MCF 10A (cell line): ENCODE data around the gene RBP7. TPM values are rescaled to one million over a fixed set of nuclear protein-coding genes. Genes with fewer than 3 reads are reported as not detected.
A peak's percentile ranks its signal among the peaks of the same experiment; 100 is the strongest.

Experiments used
- BruUV-seq: library from RNA; stranded (reverse); fragments of 400-500 nt; replicated peaks from 2 replicates; lab custom pipeline; 2021; lab: Mats Ljungman, UMichigan
- CTCF ChIA-PET: fragments of 300-600 bp; sonication (Branson Sonifier 250); formaldehyde crosslinking; extraction: SDS; loops from one replicate; lab custom pipeline; 2021; ENCODE audit warnings: antibody characterized with exemption, inconsistent platforms; lab: Yijun Ruan, JAX
- POLR2A ChIA-PET: fragments of 300-600, 350-650 bp; sonication (Branson Sonifier 250); formaldehyde crosslinking; extraction: SDS; loops from one replicate; lab custom pipeline; 2020; ENCODE audit warnings: antibody characterized with exemption, inconsistent platforms; lab: Yijun Ruan, JAX
- DNase-seq: peaks from one replicate; pipeline ENCODE4 v3.0.0-alpha.2; 2018; ENCODE audit not compliant: unreplicated experiment
- H3K27ac Mint-ChIP-seq: one replicate; pipeline ENCODE4 v1.8.0; 2022; ENCODE audit warnings: mild to moderate bottlenecking, low read depth, mixed read lengths; ENCODE audit not compliant: unreplicated experiment
- H3K27me3 Mint-ChIP-seq: one replicate; pipeline ENCODE4 v1.8.0; 2022; ENCODE audit warnings: mixed read lengths; ENCODE audit not compliant: insufficient read depth, unreplicated experiment
- H3K36me3 Mint-ChIP-seq: one replicate; pipeline ENCODE4 v1.8.0; 2022; ENCODE audit warnings: mild to moderate bottlenecking, moderate library complexity, mixed read lengths; ENCODE audit not compliant: insufficient read depth, unreplicated experiment
- H3K4me1 Mint-ChIP-seq: one replicate; pipeline ENCODE4 v1.8.0; 2022; ENCODE audit warnings: mixed read lengths; ENCODE audit not compliant: insufficient read depth, unreplicated experiment
- H3K4me3 Mint-ChIP-seq: one replicate; pipeline ENCODE4 v1.8.0; 2022; ENCODE audit warnings: mild to moderate bottlenecking, moderate library complexity, mixed read lengths; ENCODE audit not compliant: unreplicated experiment
- H3K9me3 Mint-ChIP-seq: one replicate; pipeline ENCODE4 v1.8.0; 2022; ENCODE audit warnings: mixed read lengths; ENCODE audit not compliant: unreplicated experiment
- CTCF ChIP-seq: fragments of 200-600 bp; IDR thresholded peaks from one replicate; pipeline ENCODE4 v1.8.0; 2022; ENCODE audit warnings: antibody characterized with exemption, mild to moderate bottlenecking; ENCODE audit not compliant: unreplicated experiment
- intact Hi-C: fragments of 100-400 bp; cut with micrococcal nuclease; formaldehyde crosslinking; loops from 2 replicates; pipeline ENCODE4 v1.14.1; 2022
- microRNA-seq: library from miRNA; unstranded; fragments of <30 nt; microRNA quantifications from one replicate; pipeline ENCODE4 v1.2.0, GENCODE V29; 2022
- total RNA-seq: library from RNA; stranded (reverse); gene quantifications from 2 replicates; pipeline ENCODE4 v1.2.3, GENCODE V29; 2022

Gene RBP7
- total RNA-seq, 1 experiment from 2014 or later: not detected

GRCh38 chr1:10064416-10065343, 67.7 kb downstream of the RBP7 start:
- Mint-ChIP-seq H3K9me3 (no peaks in the 10 kb centered on the region), H3K4me1 (peaks cover 39% of the 10 kb centered on the region), H3K27me3 (no peaks in the 10 kb centered on the region), H3K36me3 (peaks cover 13% of the 10 kb centered on the region), H3K4me3 (peak overlapping the region; percentile 43), H3K27ac (peak overlapping the region; percentile 85)
- POLR2A ChIA-PET: interaction anchor here (0.7 to 2.4 kb wide), 8 partner anchors 9 to 146 kb away, joined by 3 to 16 read pairs (median 5); partner anchors contain the start of genes KIF1B, LZIC, NMNAT1 and UBE4B
- no peak for TF ChIP-seq CTCF
- CTCF ChIA-PET: interaction anchor here (1.2 to 1.5 kb wide), 2 partner anchors 12 to 32 kb away, joined by 3 to 5 read pairs; partner anchors contain the start of gene UBE4B
- no peak for DNase-seq
- no TSS peak for BruUV-seq
- intact Hi-C loops: no loop called here

GRCh38 chr1:10065344-10065685, 68.3 kb downstream of the RBP7 start:
- TF ChIP-seq CTCF: no peak
- POLR2A ChIA-PET: interaction anchor here (1.9 kb wide), 1 partner anchor 10 kb away, joined by 6 read pairs; no protein-coding TSS in a partner anchor
- H3K9me3 Mint-ChIP-seq: no peaks in the 10 kb centered on the region
- H3K4me3 Mint-ChIP-seq: no peak overlapping the region
- CTCF ChIA-PET: interaction anchor here (1.2 kb wide), 1 partner anchor 32 kb away, joined by 3 read pairs; the partner anchor contains the start of gene UBE4B
- BruUV-seq: no TSS peak
- H3K4me1 Mint-ChIP-seq: peaks cover 39% of the 10 kb centered on the region
- no peak for DNase-seq
- peaks cover 13% of the 10 kb centered on the region for H3K36me3 Mint-ChIP-seq
- intact Hi-C loops: no loop called here
- peak overlapping the region; percentile 85 for H3K27ac Mint-ChIP-seq
- H3K27me3 Mint-ChIP-seq: no peaks in the 10 kb centered on the region

Small RNA genes within 50 kb of the gene (microRNA-seq; reads per million reads assigned to microRNA genes)
- 2.9 reads per million, percentile 21 among the genes with 10 or more reads in this experiment for gene MIR5697

Other genes starting within 250 kb of the RBP7 start
- 98.5 and 106 TPM in 2 replicates for gene CLSTN1, start 173.3 kb upstream of the RBP7 start, total RNA-seq
- gene CTNNBIP1, start 87.0 kb upstream of the RBP7 start, total RNA-seq: 31.3 and 31.4 TPM in 2 replicates
- gene LZIC, start 53.8 kb upstream of the RBP7 start, total RNA-seq: 37.2 and 42.6 TPM in 2 replicates
- 10.4 and 14.0 TPM in 2 replicates for gene NMNAT1, start 53.8 kb upstream of the RBP7 start, total RNA-seq
- 31.2 and 43.1 TPM in 2 replicates for gene UBE4B, start 35.7 kb downstream of the RBP7 start, total RNA-seq
- 34.2 and 35.9 TPM in 2 replicates for gene KIF1B, start 213.3 kb downstream of the RBP7 start, total RNA-seq